ENCODE results near the gene GNAL. TPM values are rescaled to one million over a fixed set of nuclear protein-coding genes. Genes with fewer than 3 reads are reported as not detected.
A peak's percentile ranks its signal among the peaks of the same experiment; 100 is the strongest.

GNAL gene
- total RNA-seq, 6 donors from 2014 or later, result 1.00 to 6.7 (median 3.5) TPM

- no peak overlapping the region for H3K4me3 ChIP-seq
- TF ChIP-seq EP300 (IDR thresholded peaks at IDR 0.05), result no peak
- TF ChIP-seq POLR2A (IDR thresholded peaks at IDR 0.05), result no peak
- no peak for TF ChIP-seq POLR2AphosphoS5 (IDR thresholded peaks at IDR 0.05)
- TF ChIP-seq, protein P1, sequence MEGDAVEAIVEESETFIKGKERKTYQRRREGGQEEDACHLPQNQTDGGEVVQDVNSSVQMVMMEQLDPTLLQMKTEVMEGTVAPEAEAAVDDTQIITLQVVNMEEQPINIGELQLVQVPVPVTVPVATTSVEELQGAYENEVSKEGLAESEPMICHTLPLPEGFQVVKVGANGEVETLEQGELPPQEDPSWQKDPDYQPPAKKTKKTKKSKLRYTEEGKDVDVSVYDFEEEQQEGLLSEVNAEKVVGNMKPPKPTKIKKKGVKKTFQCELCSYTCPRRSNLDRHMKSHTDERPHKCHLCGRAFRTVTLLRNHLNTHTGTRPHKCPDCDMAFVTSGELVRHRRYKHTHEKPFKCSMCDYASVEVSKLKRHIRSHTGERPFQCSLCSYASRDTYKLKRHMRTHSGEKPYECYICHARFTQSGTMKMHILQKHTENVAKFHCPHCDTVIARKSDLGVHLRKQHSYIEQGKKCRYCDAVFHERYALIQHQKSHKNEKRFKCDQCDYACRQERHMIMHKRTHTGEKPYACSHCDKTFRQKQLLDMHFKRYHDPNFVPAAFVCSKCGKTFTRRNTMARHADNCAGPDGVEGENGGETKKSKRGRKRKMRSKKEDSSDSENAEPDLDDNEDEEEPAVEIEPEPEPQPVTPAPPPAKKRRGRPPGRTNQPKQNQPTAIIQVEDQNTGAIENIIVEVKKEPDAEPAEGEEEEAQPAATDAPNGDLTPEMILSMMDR (IDR thresholded peaks at IDR 0.05), result no peak
- H3K9me3 ChIP-seq, result no peaks in the 10 kb centered on the region
- H3K27ac ChIP-seq, result no peak overlapping the region
- 91 to 93% methylated on average over 5 to 6 of the region's 6 CpGs for WGBS, 2 donors
- DNase-seq (no peak), ATAC-seq (ENCODE audit: low FRiP score in 2 of 2) (no peak)
- no peaks in the 10 kb centered on the region for H3K36me3 ChIP-seq
- H3K27me3 ChIP-seq, result no peaks in the 10 kb centered on the region
- H3K4me1 ChIP-seq, result no peaks in the 10 kb centered on the region
Observed at GRCh38 chr18:11809895-11810294, 120.8 kb downstream of the GNAL start.

DNA sequence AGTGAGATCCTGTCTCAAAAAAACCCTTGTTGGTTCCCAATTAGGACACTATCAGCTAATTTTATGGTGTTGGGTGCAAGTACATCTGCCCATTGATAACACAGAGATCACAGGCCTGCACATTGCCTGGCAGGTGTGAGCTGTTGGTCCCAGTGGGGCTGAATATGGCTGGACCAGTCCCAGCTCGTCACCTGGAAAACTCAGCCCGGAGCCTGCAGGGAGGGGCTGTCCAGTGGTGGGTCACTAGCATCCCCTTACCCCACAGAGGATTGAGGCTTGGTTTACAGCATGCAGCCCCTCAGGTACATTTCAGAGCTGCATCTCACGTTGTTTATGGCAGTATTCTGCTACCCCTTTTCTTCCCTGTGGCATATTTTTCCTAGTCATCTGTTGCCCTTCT, 121.3 kb downstream of the GNAL start:
- H3K4me1 ChIP-seq, result no peaks in the 10 kb centered on the region
- H3K36me3 ChIP-seq, result no peaks in the 10 kb centered on the region
- TF ChIP-seq EP300 (IDR thresholded peaks at IDR 0.05) (no peak), POLR2A (IDR thresholded peaks at IDR 0.05) (no peak), POLR2AphosphoS5 (IDR thresholded peaks at IDR 0.05) (no peak)
- TF ChIP-seq, protein P1 (IDR thresholded peaks at IDR 0.05), result no peak
- no peaks in the 10 kb centered on the region for H3K9me3 ChIP-seq
- no peak overlapping the region for H3K4me3 ChIP-seq
- H3K27me3 ChIP-seq, result no peaks in the 10 kb centered on the region
- DNase-seq (no peak), ATAC-seq (ENCODE audit: low FRiP score in 2 of 2) (peak in 1 of 2 donors; percentile 53)
- 80 to 96% methylated on average over 1 to 3 of the region's 3 CpGs for WGBS, 2 donors
- no peak overlapping the region for H3K27ac ChIP-seq

DNA sequence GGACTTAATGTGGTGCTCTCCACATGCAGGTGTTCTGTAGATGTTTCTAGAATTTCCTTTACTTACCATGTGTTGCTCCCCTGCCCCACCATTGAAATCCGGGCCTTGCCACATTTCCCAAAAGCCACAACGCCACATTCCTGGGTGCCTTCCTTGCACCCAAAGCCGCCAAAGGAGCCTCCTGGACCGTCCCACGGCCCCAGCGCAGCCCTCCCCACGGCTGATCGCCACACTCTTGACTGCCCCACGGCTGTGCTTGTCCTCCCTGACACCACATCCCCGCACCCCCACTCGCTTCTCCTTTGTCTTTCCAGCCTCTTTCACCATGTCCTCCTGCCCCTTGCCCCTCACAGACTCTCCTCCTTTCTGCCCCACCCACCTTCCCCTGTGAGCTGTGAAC, 121.9 kb downstream of the GNAL start:
- no peaks in the 10 kb centered on the region for H3K9me3 ChIP-seq
- H3K27ac ChIP-seq, result no peak overlapping the region
- no peaks in the 10 kb centered on the region for H3K4me1 ChIP-seq
- TF ChIP-seq POLR2A (IDR thresholded peaks at IDR 0.05) (no peak), POLR2AphosphoS5 (IDR thresholded peaks at IDR 0.05) (no peak), EP300 (IDR thresholded peaks at IDR 0.05) (no peak)
- TF ChIP-seq, protein P1 (IDR thresholded peaks at IDR 0.05), result no peak
- DNase-seq, result peak in 1 of 2 donors; percentile 44
- H3K4me3 ChIP-seq, result no peak overlapping the region
- no peaks in the 10 kb centered on the region for H3K36me3 ChIP-seq
- H3K27me3 ChIP-seq, result no peaks in the 10 kb centered on the region
- ATAC-seq (ENCODE audit: low FRiP score in 2 of 2), result no peak
- 94% methylated on average over 11 of the region's 11 CpGs for WGBS, 2 donors

- ATAC-seq (ENCODE audit: low FRiP score in 2 of 2), result peak; percentile 17 to 87
- H3K9me3 ChIP-seq, result no peaks in the 10 kb centered on the region
- peaks cover 0 to 7% (median 0%) of the 10 kb centered on the region in 4 donors for H3K4me1 ChIP-seq
- TF ChIP-seq EP300 (IDR thresholded peaks at IDR 0.05), result peak in 1 of 4 donors; percentile 8
- TF ChIP-seq, protein P1 (IDR thresholded peaks at IDR 0.05), result no peak
- H3K27ac ChIP-seq, result peak overlapping the region in 1 of 4 donors; percentile 35
- peak in 1 of 2 donors; percentile 49 for DNase-seq
- WGBS, 2 donors, result 59 to 72% methylated on average over 6 of the region's 6 CpGs
- H3K27me3 ChIP-seq, result no peaks in the 10 kb centered on the region
- no peaks in the 10 kb centered on the region for H3K36me3 ChIP-seq
- no peak overlapping the region for H3K4me3 ChIP-seq
Observed at GRCh38 chr18:11817229-11817628, 128.2 kb downstream of the GNAL start.

GRCh38 chr18:11818486-11819203, 129.6 kb downstream of the GNAL start:
- Histone ChIP-seq H3K27me3 (no peaks in the 10 kb centered on the region), H3K36me3 (no peaks in the 10 kb centered on the region), H3K27ac (no peak overlapping the region), H3K4me1 (peaks cover 0 to 7% (median 0%) of the 10 kb centered on the region in 4 donors), H3K4me3 (no peak overlapping the region), H3K9me3 (no peaks in the 10 kb centered on the region)
- no peak for ATAC-seq (ENCODE audit: low FRiP score in 2 of 2)
- 82 to 85% methylated on average over 17 of the region's 17 CpGs for WGBS, 2 donors
- TF ChIP-seq EP300 (IDR thresholded peaks at IDR 0.05), result no peak
- TF ChIP-seq, protein P1 (IDR thresholded peaks at IDR 0.05), result no peak
- no peak for TF ChIP-seq POLR2AphosphoS5 (IDR thresholded peaks at IDR 0.05)
- TF ChIP-seq POLR2A (IDR thresholded peaks at IDR 0.05), result no peak
- DNase-seq, result peak in 1 of 2 donors; percentile 37
